GM23248 (cell line): ENCODE data around the gene SMARCD1.

Source experiments
- EZH2 ChIP-seq: fragments of 200-600 bp; sonication (generic); IDR thresholded peaks from 2 replicates; pipeline ENCODE4 v1.6.1; 2018; ENCODE audit warnings: antibody characterized with exemption, mild to moderate bottlenecking; ENCODE audit not compliant: insufficient read depth, poor library complexity, severe bottlenecking
- EZH2phosphoT487 ChIP-seq: fragments of 200-600 bp; sonication (generic); IDR thresholded peaks from 2 replicates; pipeline ENCODE4 v1.6.1; 2018; ENCODE audit warnings: antibody characterized with exemption, moderate library complexity, mild to moderate bottlenecking, low read depth; ENCODE audit not compliant: insufficient read depth

GRCh38 chr12:50127546-50127945 is 42.4 kb downstream of the SMARCD1 start:
- no peak for TF ChIP-seq EZH2
- no peak for TF ChIP-seq EZH2phosphoT487
